ENCODE data around the gene SYT2. TPM values are rescaled to one million over a fixed set of nuclear protein-coding genes. Genes with fewer than 3 reads are reported as not detected.

SYT2 gene
- total RNA-seq, 1 donor from 2014 or later, result 0.26 TPM

DNA sequence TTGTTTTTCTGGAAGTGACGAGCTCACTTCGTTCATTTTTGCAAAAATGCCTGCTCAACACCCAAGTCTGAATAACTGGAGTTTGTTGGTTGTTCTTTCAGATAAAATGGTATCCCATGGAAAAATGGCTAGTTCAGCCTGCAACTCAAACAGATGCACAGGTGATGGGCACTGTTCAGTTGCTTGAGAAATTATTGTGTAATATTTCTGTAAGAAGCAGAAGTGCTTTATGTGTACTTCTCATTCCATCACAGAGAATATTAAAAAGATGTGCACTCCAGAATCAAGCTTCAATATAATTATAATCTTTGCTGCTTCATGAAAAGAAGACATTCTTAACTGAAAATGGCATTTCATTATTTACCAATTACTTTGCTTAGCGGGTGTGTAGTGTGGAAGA, 9.1 kb downstream of the SYT2 start:
- peaks cover 35% of the 10 kb centered on the region for H3K27me3 Mint-ChIP-seq (ENCODE audit: insufficient read depth, low read depth)
- H3K27ac Mint-ChIP-seq, result no peak overlapping the region
- peaks cover 5% of the 10 kb centered on the region for H3K4me1 ChIP-seq
- H3K79me2 ChIP-seq (ENCODE audit: low read depth), result no peaks in the 10 kb centered on the region
- H3K27me3 ChIP-seq, result peaks cover 36% of the 10 kb centered on the region
- no peaks in the 10 kb centered on the region for H3K36me3 Mint-ChIP-seq
- TF ChIP-seq, protein P1, sequence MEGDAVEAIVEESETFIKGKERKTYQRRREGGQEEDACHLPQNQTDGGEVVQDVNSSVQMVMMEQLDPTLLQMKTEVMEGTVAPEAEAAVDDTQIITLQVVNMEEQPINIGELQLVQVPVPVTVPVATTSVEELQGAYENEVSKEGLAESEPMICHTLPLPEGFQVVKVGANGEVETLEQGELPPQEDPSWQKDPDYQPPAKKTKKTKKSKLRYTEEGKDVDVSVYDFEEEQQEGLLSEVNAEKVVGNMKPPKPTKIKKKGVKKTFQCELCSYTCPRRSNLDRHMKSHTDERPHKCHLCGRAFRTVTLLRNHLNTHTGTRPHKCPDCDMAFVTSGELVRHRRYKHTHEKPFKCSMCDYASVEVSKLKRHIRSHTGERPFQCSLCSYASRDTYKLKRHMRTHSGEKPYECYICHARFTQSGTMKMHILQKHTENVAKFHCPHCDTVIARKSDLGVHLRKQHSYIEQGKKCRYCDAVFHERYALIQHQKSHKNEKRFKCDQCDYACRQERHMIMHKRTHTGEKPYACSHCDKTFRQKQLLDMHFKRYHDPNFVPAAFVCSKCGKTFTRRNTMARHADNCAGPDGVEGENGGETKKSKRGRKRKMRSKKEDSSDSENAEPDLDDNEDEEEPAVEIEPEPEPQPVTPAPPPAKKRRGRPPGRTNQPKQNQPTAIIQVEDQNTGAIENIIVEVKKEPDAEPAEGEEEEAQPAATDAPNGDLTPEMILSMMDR (IDR thresholded peaks at IDR 0.05), result no peak
- no peak for TF ChIP-seq EZH2phosphoT487 (IDR thresholded peaks at IDR 0.05)
- no peak for TF ChIP-seq EZH2 (IDR thresholded peaks at IDR 0.05)
- H3K9me3 ChIP-seq (ENCODE audit: low read depth), result no peaks in the 10 kb centered on the region
- DNase-seq (ENCODE audit: low spot score), result no peak
- no peak overlapping the region for H3K4me2 ChIP-seq
- H3F3A ChIP-seq (ENCODE audit: low read depth), result no peaks in the 10 kb centered on the region
- no peak overlapping the region for H3K4me3 Mint-ChIP-seq
- H2AFZ ChIP-seq (replicated peaks), result no peak overlapping the region
- no peaks in the 10 kb centered on the region for H4K20me1 ChIP-seq (ENCODE audit: low read depth)
- no peak overlapping the region for H3K9ac ChIP-seq
- no peak overlapping the region for H3K4me3 ChIP-seq
- H3K27ac ChIP-seq, result no peak overlapping the region
- H3K4me1 Mint-ChIP-seq, result peaks cover 12% of the 10 kb centered on the region
- no peaks in the 10 kb centered on the region for H3K36me3 ChIP-seq
- H3K9me3 Mint-ChIP-seq, result no peaks in the 10 kb centered on the region

DNA sequence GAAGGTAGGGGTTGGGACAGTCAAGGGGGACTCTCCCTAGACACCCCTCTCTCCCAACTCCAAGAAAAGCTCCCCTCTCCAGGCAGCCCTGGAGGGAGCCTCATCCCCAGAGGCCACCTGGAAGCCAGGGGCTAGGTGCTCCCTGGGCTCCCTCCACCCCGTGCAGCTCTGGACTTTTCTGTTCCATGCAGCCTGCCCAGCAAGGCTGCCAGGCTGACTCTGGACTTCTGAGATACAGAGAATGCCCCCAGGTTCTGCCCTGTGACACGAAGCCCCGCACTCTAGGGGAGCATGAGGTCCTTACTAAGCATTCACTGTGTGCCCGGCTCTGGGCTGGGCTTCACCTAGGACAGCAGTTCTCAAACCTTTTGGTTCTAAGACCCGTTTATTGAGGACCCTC, 10.2 kb downstream of the SYT2 start:
- Histone ChIP-seq H3F3A (ENCODE audit: low read depth) (no peaks in the 10 kb centered on the region), H3K9ac (no peak overlapping the region), H3K79me2 (ENCODE audit: low read depth) (no peaks in the 10 kb centered on the region), H3K36me3 (no peaks in the 10 kb centered on the region), H3K4me1 (peaks cover 5% of the 10 kb centered on the region), H3K4me2 (no peak overlapping the region), H4K20me1 (ENCODE audit: low read depth) (peaks cover 7% of the 10 kb centered on the region), H3K9me3 (ENCODE audit: low read depth) (no peaks in the 10 kb centered on the region), H2AFZ (replicated peaks) (no peak overlapping the region), H3K27ac (no peak overlapping the region), H3K27me3 (peaks cover 34% of the 10 kb centered on the region), H3K4me3 (no peak overlapping the region)
- Mint-ChIP-seq H3K4me3 (no peak overlapping the region), H3K36me3 (no peaks in the 10 kb centered on the region), H3K27me3 (ENCODE audit: insufficient read depth, low read depth) (peaks cover 39% of the 10 kb centered on the region), H3K4me1 (peaks cover 12% of the 10 kb centered on the region), H3K27ac (no peak overlapping the region), H3K9me3 (no peaks in the 10 kb centered on the region)
- TF ChIP-seq EZH2 (IDR thresholded peaks at IDR 0.05) (no peak), EZH2phosphoT487 (IDR thresholded peaks at IDR 0.05) (no peak)
- TF ChIP-seq, protein P1 (IDR thresholded peaks at IDR 0.05), result no peak
- DNase-seq (ENCODE audit: low spot score), result no peak

DNA sequence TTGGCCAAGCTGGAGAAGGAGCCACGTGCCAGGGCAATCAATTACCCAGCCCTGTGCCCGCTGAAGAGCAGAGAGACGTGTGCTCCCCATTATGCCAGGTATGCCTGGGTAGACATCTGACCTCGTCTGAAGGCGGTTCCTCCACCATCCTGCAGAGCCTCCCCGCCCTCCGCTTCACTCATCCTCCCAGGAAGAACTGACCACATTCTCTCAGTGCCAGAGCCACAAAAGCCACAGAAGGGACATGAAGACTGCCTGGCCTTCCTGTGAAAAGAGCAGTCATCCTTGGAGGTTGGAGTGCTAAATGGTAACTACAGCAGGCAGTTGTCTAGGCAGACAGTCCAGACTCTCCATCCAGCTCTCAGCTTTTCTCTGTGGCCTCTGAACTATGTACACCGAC, 12.0 kb downstream of the SYT2 start:
- H3K4me1 Mint-ChIP-seq, result peaks cover 8% of the 10 kb centered on the region
- TF ChIP-seq EZH2phosphoT487 (IDR thresholded peaks at IDR 0.05) (no peak), EZH2 (IDR thresholded peaks at IDR 0.05) (no peak)
- TF ChIP-seq, protein P1 (IDR thresholded peaks at IDR 0.05), result no peak
- H3K27me3 ChIP-seq, result peaks cover 40% of the 10 kb centered on the region
- no peak for DNase-seq (ENCODE audit: low spot score)
- H3K4me1 ChIP-seq, result peaks cover 5% of the 10 kb centered on the region
- no peaks in the 10 kb centered on the region for H3K9me3 ChIP-seq (ENCODE audit: low read depth)
- peaks cover 14% of the 10 kb centered on the region for H4K20me1 ChIP-seq (ENCODE audit: low read depth)
- H3K9me3 Mint-ChIP-seq, result no peaks in the 10 kb centered on the region
- no peaks in the 10 kb centered on the region for H3K36me3 ChIP-seq
- H2AFZ ChIP-seq (replicated peaks), result no peak overlapping the region
- H3K4me2 ChIP-seq, result no peak overlapping the region
- no peak overlapping the region for H3K27ac Mint-ChIP-seq
- H3K4me3 ChIP-seq, result no peak overlapping the region
- H3K4me3 Mint-ChIP-seq, result no peak overlapping the region
- no peaks in the 10 kb centered on the region for H3F3A ChIP-seq (ENCODE audit: low read depth)
- H3K9ac ChIP-seq, result no peak overlapping the region
- H3K27ac ChIP-seq, result no peak overlapping the region
- no peaks in the 10 kb centered on the region for H3K36me3 Mint-ChIP-seq
- H3K79me2 ChIP-seq (ENCODE audit: low read depth), result no peaks in the 10 kb centered on the region
- peaks cover 41% of the 10 kb centered on the region for H3K27me3 Mint-ChIP-seq (ENCODE audit: insufficient read depth, low read depth)
